Measurements from ENCODE around the gene SIMC1.

SIMC1 gene

GRCh38 chr5:176317534-176318374 is 79.5 kb downstream of the SIMC1 start:
- no peak for DNase-seq

- DNase-seq = no peak
Observed at GRCh38 chr5:176319827-176320554, 81.8 kb downstream of the SIMC1 start.

- DNase-seq = no peak
Observed at GRCh38 chr5:176320577-176320976, 82.4 kb downstream of the SIMC1 start.

- DNase-seq = no peak
Observed at GRCh38 chr5:176334031-176334770, 96.0 kb downstream of the SIMC1 start.

- no peak for DNase-seq
Observed at GRCh38 chr5:176337913-176338312, 99.7 kb downstream of the SIMC1 start.

GRCh38 chr5:176339304-176339703 is 101.1 kb downstream of the SIMC1 start:
- no peak for DNase-seq

- no peak for DNase-seq
Observed at GRCh38 chr5:176341325-176342157, 103.3 kb downstream of the SIMC1 start.

GRCh38 chr5:176342158-176342483 is 103.9 kb downstream of the SIMC1 start:
- DNase-seq = no peak

GRCh38 chr5:176342766-176343458 is 104.7 kb downstream of the SIMC1 start:
- no peak for DNase-seq

- DNase-seq = no peak
Observed at GRCh38 chr5:176350416-176350815, 112.2 kb downstream of the SIMC1 start.

GRCh38 chr5:176352116-176352878 is 114.1 kb downstream of the SIMC1 start:
- DNase-seq = no peak

- DNase-seq = no peak
Observed at GRCh38 chr5:176353533-176353932, 115.3 kb downstream of the SIMC1 start.

GRCh38 chr5:176355400-176356178 is 117.4 kb downstream of the SIMC1 start:
- no peak for DNase-seq

GRCh38 chr5:176356179-176356566 is 117.9 kb downstream of the SIMC1 start:
- DNase-seq = no peak

- no peak for DNase-seq
Observed at GRCh38 chr5:176359658-176360057, 121.4 kb downstream of the SIMC1 start.

- DNase-seq = no peak
Observed at GRCh38 chr5:176360894-176361436, 122.7 kb downstream of the SIMC1 start.

- peak; percentile 94 for DNase-seq
Observed at GRCh38 chr5:176361437-176362232, 123.4 kb downstream of the SIMC1 start, which contains the start of gene KIAA1191. KIAA1191 (minus strand) TSS chr5:176361764; CDS start chr5:176359508, 2,256 bp downstream.

GRCh38 chr5:176362233-176362490 is 123.9 kb downstream of the SIMC1 start:
- no peak for DNase-seq

GRCh38 chr5:176364765-176365350 is 126.6 kb downstream of the SIMC1 start:
- no peak for DNase-seq
